Osteoblast (primary cell): ENCODE results near the gene CUX1. TPM values are rescaled to one million over a fixed set of nuclear protein-coding genes. Genes with fewer than 3 reads are reported as not detected.

Source experiments
- DNase-seq: peaks from one replicate; pipeline ENCODE4 v3.0.0; 2011; ENCODE audit warnings: low spot score, mixed read lengths; ENCODE audit not compliant: insufficient read length; ENCODE audit errors: missing footprints
- H2AFZ ChIP-seq: 2 replicates; pipeline ENCODE4 v1.6.0; 2011; ENCODE audit warnings: mild to moderate bottlenecking, low read length
- H3K27ac ChIP-seq: 2 replicates; pipeline ENCODE4 v1.5.1; 2011; ENCODE audit warnings: mild to moderate bottlenecking, low read depth, low read length, moderate library complexity
- H3K27me3 ChIP-seq: 2 replicates; pipeline ENCODE4 v1.6.0; 2012; ENCODE audit warnings: mild to moderate bottlenecking, control low read depth, inconsistent platforms, low read length, moderate library complexity; ENCODE audit not compliant: insufficient read depth
- H3K36me3 ChIP-seq: 2 replicates; pipeline ENCODE4 v1.5.1; 2011; ENCODE audit warnings: mild to moderate bottlenecking, low read length, control low read depth, moderate library complexity; ENCODE audit not compliant: insufficient read depth
- H3K4me1 ChIP-seq: 2 replicates; pipeline ENCODE4 v1.5.1; 2011; ENCODE audit warnings: mild to moderate bottlenecking, low read length, control low read depth, moderate library complexity; ENCODE audit not compliant: insufficient read depth
- H3K4me2 ChIP-seq: 2 replicates; pipeline ENCODE4 v1.6.0; 2011; ENCODE audit warnings: mild to moderate bottlenecking, low read length; ENCODE audit not compliant: insufficient read depth
- H3K4me3 ChIP-seq: fragments of 200-600 bp; sonication (generic); 3 replicates; pipeline ENCODE4 v1.5.1; 2012; ENCODE audit warnings: mild to moderate bottlenecking, low read length, inconsistent platforms; ENCODE audit not compliant: insufficient read depth
- H3K79me2 ChIP-seq: 2 replicates; pipeline ENCODE4 v1.6.0; 2012; ENCODE audit warnings: mild to moderate bottlenecking, low read length, control low read depth, inconsistent platforms; ENCODE audit not compliant: insufficient read depth
- H3K9me3 ChIP-seq: 2 replicates; pipeline ENCODE4 v1.5.1; 2011; ENCODE audit warnings: low read depth, low read length, control low read depth
- H4K20me1 ChIP-seq: 2 replicates; pipeline ENCODE4 v1.6.0; 2012; ENCODE audit warnings: mild to moderate bottlenecking, low read length, control low read depth; ENCODE audit not compliant: insufficient read depth
- total RNA-seq: library from RNA; depleted of rRNA; stranded (reverse); fragments of >200 nt; gene quantifications from 2 replicates; pipeline ENCODE4 v1.2.3, GENCODE V29; 2012
- TF ChIP-seq, protein P1 (sequence below): IDR thresholded peaks from 2 replicates; pipeline ENCODE4 v1.5.1; 2011; ENCODE audit warnings: mild to moderate bottlenecking, low read depth, low read length, moderate library complexity; ENCODE audit errors: extremely low read depth

CUX1 gene
- total RNA-seq, 1 donor: 41.6 TPM

DNA sequence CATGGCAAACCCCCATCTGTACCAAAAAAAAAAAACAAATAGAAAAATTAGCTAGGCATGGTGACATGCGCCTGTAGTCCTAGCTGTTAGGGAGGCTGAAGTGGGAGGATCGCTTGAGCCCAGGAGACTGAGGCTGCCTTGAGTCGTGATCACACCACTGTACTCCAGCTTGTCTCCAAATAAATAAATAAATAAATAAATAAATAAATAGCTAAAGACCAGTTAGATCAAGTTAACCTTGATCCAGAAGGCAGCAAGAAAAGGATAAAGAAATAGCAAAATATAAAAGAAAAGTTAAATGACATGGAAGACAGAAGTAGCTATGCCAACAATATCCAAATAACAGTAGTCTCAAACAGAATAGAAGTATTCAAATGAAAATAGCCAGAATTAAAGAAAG, 337.0 kb downstream of the CUX1 start:
- Histone ChIP-seq H3K27me3 (no peaks in the 10 kb centered on the region), H2AFZ (no peak overlapping the region), H3K9me3 (no peaks in the 10 kb centered on the region), H3K4me3 (no peak overlapping the region), H3K79me2 (no peaks in the 10 kb centered on the region), H3K4me1 (no peaks in the 10 kb centered on the region), H3K36me3 (no peaks in the 10 kb centered on the region), H3K4me2 (no peak overlapping the region), H4K20me1 (peaks cover 6% of the 10 kb centered on the region), H3K27ac (no peak overlapping the region)
- TF ChIP-seq, protein P1, sequence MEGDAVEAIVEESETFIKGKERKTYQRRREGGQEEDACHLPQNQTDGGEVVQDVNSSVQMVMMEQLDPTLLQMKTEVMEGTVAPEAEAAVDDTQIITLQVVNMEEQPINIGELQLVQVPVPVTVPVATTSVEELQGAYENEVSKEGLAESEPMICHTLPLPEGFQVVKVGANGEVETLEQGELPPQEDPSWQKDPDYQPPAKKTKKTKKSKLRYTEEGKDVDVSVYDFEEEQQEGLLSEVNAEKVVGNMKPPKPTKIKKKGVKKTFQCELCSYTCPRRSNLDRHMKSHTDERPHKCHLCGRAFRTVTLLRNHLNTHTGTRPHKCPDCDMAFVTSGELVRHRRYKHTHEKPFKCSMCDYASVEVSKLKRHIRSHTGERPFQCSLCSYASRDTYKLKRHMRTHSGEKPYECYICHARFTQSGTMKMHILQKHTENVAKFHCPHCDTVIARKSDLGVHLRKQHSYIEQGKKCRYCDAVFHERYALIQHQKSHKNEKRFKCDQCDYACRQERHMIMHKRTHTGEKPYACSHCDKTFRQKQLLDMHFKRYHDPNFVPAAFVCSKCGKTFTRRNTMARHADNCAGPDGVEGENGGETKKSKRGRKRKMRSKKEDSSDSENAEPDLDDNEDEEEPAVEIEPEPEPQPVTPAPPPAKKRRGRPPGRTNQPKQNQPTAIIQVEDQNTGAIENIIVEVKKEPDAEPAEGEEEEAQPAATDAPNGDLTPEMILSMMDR: no peak
- DNase-seq: no peak

DNA sequence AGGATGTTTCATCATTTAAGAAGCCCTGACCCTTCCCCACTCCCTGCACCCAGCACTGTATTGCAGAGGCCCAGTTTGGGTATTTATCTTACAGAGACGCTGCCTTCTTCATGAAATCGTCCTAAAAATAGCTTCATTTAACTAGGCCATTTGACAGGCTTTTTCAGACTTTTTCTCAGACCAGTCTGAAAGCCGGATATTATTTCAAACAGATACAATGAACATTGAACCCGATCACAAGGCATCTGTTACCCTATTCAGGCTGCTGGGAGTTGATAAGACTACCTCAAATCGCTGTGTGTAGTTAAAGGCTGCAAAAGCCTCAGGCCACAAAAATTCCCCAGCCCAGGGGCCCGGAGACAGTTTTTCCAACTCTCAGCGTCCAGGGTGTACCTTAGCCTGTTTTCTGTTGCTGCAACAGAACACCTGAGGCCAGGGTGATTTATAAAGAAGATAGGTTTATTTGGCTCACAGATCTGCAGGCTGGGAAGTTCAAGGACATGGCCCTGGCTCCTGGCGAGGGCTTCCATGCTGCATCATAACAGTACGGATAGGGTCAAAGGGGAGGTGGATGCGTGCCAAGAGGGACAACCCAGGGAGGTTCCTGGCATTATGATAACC, 338.5 kb downstream of the CUX1 start:
- Histone ChIP-seq H2AFZ (no peak overlapping the region), H4K20me1 (peaks cover 2% of the 10 kb centered on the region)

DNA sequence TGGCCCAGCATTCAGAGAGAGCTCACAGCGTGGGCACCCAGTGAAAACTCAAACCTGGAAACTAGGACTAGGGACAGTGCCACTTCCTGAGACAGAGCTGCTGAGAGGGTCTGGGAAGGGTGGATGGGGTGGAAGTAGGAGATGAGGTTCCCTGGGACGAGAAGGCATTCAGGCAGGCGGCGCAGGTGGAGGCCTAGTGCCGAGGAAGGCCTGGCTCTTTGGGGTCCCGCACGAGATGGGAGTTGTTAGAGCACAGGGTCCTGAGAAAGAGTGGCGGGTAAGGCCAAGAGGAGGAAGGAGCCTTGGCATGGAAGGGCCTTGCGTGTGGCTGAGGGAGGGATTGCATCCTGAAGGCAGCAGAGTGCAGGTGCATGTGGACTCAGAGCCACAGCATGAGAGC, 339.4 kb downstream of the CUX1 start:
- Histone ChIP-seq H3K36me3 (no peaks in the 10 kb centered on the region), H3K27ac (no peak overlapping the region), H4K20me1 (peaks cover 2% of the 10 kb centered on the region), H3K4me2 (no peak overlapping the region), H3K9me3 (no peaks in the 10 kb centered on the region), H3K27me3 (no peaks in the 10 kb centered on the region), H3K4me3 (no peak overlapping the region), H2AFZ (no peak overlapping the region), H3K79me2 (no peaks in the 10 kb centered on the region), H3K4me1 (no peaks in the 10 kb centered on the region)
- DNase-seq: no peak
- TF ChIP-seq, protein P1: no peak

More for the DNA sequence above, 338.5 kb downstream of the CUX1 start:
- Histone ChIP-seq H3K4me3 (no peak overlapping the region), H3K27ac (no peak overlapping the region), H3K27me3 (no peaks in the 10 kb centered on the region), H3K9me3 (no peaks in the 10 kb centered on the region), H3K4me2 (no peak overlapping the region), H3K4me1 (no peaks in the 10 kb centered on the region), H3K79me2 (no peaks in the 10 kb centered on the region), H3K36me3 (no peaks in the 10 kb centered on the region)
- no peak for DNase-seq
- TF ChIP-seq, protein P1: no peak

DNA sequence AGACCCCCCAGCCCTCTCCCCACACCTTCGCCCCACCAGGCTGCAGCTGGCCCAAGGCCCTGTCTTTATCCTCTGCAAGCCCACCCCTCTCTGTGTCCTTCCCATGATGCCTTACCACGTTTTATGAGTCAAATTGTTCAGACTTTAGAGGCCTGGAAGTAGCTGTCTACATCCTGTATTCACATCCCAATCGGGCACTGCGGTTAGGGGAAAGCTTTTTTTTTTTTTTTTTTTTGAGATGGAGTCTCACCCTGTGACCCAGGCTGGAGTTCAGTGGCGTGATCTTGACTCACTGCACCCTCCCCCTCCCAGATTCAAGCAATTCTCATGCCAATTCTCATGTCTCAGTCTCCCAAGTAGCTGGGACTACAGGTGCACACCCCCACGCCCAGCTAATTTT, 347.7 kb downstream of the CUX1 start:
- Histone ChIP-seq H3K27ac (no peak overlapping the region), H2AFZ (no peak overlapping the region), H3K4me1 (peaks cover 10% of the 10 kb centered on the region), H3K27me3 (no peaks in the 10 kb centered on the region), H3K9me3 (no peaks in the 10 kb centered on the region), H3K36me3 (no peaks in the 10 kb centered on the region), H4K20me1 (no peaks in the 10 kb centered on the region), H3K4me2 (no peak overlapping the region), H3K4me3 (no peak overlapping the region), H3K79me2 (no peaks in the 10 kb centered on the region)
- no peak for DNase-seq
- TF ChIP-seq, protein P1: no peak
